GM12875 (cell line): ENCODE data around the gene TRIM31.

Experiments used
- H3K4me3 ChIP-seq: one replicate; pipeline ENCODE4 v1.5.1; 2011; ENCODE audit warnings: low read depth, low read length, control low read depth
- TF ChIP-seq, protein P1 (sequence below): IDR thresholded peaks from 2 replicates; pipeline ENCODE4 v1.5.1; 2011; ENCODE audit warnings: low read depth, mild to moderate bottlenecking, control low read depth, inconsistent platforms, low read length, moderate library complexity, borderline replicate concordance; ENCODE audit not compliant: insufficient read depth

The TRIM31 gene

GRCh38 chr6:30157581-30157980 is 44.7 kb upstream of the TRIM31 start:
- no peak overlapping the region for H3K4me3 ChIP-seq
- TF ChIP-seq, protein P1, sequence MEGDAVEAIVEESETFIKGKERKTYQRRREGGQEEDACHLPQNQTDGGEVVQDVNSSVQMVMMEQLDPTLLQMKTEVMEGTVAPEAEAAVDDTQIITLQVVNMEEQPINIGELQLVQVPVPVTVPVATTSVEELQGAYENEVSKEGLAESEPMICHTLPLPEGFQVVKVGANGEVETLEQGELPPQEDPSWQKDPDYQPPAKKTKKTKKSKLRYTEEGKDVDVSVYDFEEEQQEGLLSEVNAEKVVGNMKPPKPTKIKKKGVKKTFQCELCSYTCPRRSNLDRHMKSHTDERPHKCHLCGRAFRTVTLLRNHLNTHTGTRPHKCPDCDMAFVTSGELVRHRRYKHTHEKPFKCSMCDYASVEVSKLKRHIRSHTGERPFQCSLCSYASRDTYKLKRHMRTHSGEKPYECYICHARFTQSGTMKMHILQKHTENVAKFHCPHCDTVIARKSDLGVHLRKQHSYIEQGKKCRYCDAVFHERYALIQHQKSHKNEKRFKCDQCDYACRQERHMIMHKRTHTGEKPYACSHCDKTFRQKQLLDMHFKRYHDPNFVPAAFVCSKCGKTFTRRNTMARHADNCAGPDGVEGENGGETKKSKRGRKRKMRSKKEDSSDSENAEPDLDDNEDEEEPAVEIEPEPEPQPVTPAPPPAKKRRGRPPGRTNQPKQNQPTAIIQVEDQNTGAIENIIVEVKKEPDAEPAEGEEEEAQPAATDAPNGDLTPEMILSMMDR = no peak

- H3K4me3 ChIP-seq = no peak overlapping the region
- TF ChIP-seq, protein P1 = no peak
These were observed 43.9 kb upstream of the TRIM31 start for GRCh38 chr6:30156774-30157173.

- no peak overlapping the region for H3K4me3 ChIP-seq
These were observed 43.3 kb upstream of the TRIM31 start for GRCh38 chr6:30156262-30156599.

GRCh38 chr6:30155520-30156261 is 42.8 kb upstream of the TRIM31 start:
- TF ChIP-seq, protein P1 = no peak
- no peak overlapping the region for H3K4me3 ChIP-seq

More at GRCh38 chr6:30156262-30156599, 43.3 kb upstream of the TRIM31 start:
- TF ChIP-seq, protein P1 = no peak

GRCh38 chr6:30154709-30155519 is 42.0 kb upstream of the TRIM31 start:
- TF ChIP-seq, protein P1 = no peak
- H3K4me3 ChIP-seq = no peak overlapping the region

DNA sequence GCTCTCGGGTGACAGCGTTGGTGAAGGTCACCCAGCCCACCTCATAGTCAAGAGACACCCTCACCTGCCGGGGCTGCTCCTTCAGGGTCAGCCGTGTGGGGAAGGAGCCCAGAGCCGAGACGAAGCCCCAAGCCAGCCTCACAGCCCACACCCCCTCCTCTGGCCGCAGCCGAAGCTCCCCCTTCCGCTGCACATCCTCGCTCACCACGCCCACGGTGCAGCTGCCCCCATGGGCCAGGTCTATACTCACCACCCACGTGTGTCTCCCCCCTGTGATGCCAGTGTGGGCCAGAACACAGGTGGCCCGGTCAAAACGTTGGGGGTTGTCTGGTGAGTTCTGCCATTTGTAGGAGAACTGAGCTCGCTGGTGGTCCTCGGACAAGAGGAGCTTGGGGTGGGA is 41.2 kb upstream of the TRIM31 start:
- TF ChIP-seq, protein P1 = no peak
- H3K4me3 ChIP-seq = no peak overlapping the region
